ENCODE results near the gene ZNF879.

ZNF879 gene

GRCh38 chr5:178981381-178981780, 42.2 kb upstream of the ZNF879 start:
- ChIA-PET POLR2A (no interaction called here), CTCF (no interaction called here)
- Histone ChIP-seq H3K36me3 (ENCODE audit: control insufficient read depth in 2 of 2, insufficient read depth in 1 of 2, low read length in 2 of 2) (no peaks in the 10 kb centered on the region), H3K27ac (ENCODE audit: extremely low read depth, low read depth, low read length) (no peak overlapping the region), H3K4me1 (ENCODE audit: control insufficient read depth, insufficient read depth, low read length) (no peaks in the 10 kb centered on the region), H3K9me3 (ENCODE audit: control insufficient read depth, insufficient read depth, low read depth, low read length) (no peaks in the 10 kb centered on the region), H3K4me3 (ENCODE audit: low read depth, low read length) (no peak overlapping the region)
- TF ChIP-seq ZNF629 (tag by site-specific recombination; IDR thresholded peaks at IDR 0.05) (no peak), ZNF792 (tag by site-specific recombination; IDR thresholded peaks at IDR 0.05) (no peak), ZBTB49 (tag by site-specific recombination; IDR thresholded peaks at IDR 0.05; ENCODE audit: low read depth) (no peak), ZBTB26 (tag by site-specific recombination; optimal IDR thresholded peaks at IDR 0.05) (no peak), ZNF48 (tag by site-specific recombination; IDR thresholded peaks at IDR 0.05) (no peak), ZNF558 (tag by site-specific recombination; IDR thresholded peaks at IDR 0.05) (no peak), ZNF513 (tag by site-specific recombination; IDR thresholded peaks at IDR 0.05) (no peak), ZNF223 (tag by site-specific recombination; IDR thresholded peaks at IDR 0.05) (no peak), ZNF707 (tag by site-specific recombination; IDR thresholded peaks at IDR 0.05) (no peak), PRDM6 (tag by site-specific recombination; IDR thresholded peaks at IDR 0.05) (no peak)
- TF ChIP-seq, protein P1, sequence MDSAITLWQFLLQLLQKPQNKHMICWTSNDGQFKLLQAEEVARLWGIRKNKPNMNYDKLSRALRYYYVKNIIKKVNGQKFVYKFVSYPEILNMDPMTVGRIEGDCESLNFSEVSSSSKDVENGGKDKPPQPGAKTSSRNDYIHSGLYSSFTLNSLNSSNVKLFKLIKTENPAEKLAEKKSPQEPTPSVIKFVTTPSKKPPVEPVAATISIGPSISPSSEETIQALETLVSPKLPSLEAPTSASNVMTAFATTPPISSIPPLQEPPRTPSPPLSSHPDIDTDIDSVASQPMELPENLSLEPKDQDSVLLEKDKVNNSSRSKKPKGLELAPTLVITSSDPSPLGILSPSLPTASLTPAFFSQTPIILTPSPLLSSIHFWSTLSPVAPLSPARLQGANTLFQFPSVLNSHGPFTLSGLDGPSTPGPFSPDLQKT (IDR thresholded peaks at IDR 0.05; ENCODE audit: borderline replicate concordance, low read depth, low read length) = no peak

DNA sequence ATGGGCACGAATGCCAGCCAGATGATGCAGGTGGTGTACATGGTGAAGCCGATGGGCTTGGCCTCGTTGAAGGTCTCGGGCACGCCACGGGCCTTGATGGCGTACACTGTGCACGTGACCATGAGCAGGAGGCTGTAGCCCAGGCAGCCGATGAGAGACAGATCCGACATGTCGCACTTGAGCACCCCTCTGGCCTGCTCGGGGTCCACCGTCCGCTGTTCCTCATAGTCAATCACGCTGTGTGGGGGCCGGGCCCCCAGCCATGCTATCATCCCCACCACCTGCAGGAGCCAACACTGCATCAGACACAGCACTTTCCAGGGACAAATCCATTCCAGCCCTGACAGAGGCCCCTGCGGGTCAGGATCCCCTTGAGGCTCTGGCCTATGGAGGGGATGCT, 40.7 kb upstream of the ZNF879 start:
- Histone ChIP-seq H3K27ac (ENCODE audit: extremely low read depth, low read depth, low read length) (no peak overlapping the region), H3K36me3 (ENCODE audit: control insufficient read depth in 2 of 2, insufficient read depth in 1 of 2, low read length in 2 of 2) (no peaks in the 10 kb centered on the region), H3K4me3 (ENCODE audit: low read depth, low read length) (no peak overlapping the region), H3K9me3 (ENCODE audit: control insufficient read depth, insufficient read depth, low read depth, low read length) (no peaks in the 10 kb centered on the region), H3K4me1 (ENCODE audit: control insufficient read depth, insufficient read depth, low read length) (no peaks in the 10 kb centered on the region)
- POLR2A ChIA-PET = no interaction called here
- CTCF ChIA-PET = interaction anchor here (0.7 kb wide), 1 partner anchor 41 kb away, joined by 3 read pairs; no protein-coding TSS in a partner anchor
- TF ChIP-seq ZBTB10 (tag by site-specific recombination; IDR thresholded peaks at IDR 0.05) = no peak
- TF ChIP-seq REPIN1 (tag by site-specific recombination; IDR thresholded peaks at IDR 0.05; ENCODE audit: low read depth) = no peak
- TF ChIP-seq OSR2 (tag by site-specific recombination; IDR thresholded peaks at IDR 0.05) = no peak
- TF ChIP-seq, protein P2, sequence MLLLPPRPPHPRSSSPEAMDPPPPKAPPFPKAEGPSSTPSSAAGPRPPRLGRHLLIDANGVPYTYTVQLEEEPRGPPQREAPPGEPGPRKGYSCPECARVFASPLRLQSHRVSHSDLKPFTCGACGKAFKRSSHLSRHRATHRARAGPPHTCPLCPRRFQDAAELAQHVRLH (tag by site-specific recombination; IDR thresholded peaks at IDR 0.05) = no peak
- TF ChIP-seq ZBTB8A (tag by site-specific recombination; IDR thresholded peaks at IDR 0.05) = no peak
- TF ChIP-seq, protein P3, sequence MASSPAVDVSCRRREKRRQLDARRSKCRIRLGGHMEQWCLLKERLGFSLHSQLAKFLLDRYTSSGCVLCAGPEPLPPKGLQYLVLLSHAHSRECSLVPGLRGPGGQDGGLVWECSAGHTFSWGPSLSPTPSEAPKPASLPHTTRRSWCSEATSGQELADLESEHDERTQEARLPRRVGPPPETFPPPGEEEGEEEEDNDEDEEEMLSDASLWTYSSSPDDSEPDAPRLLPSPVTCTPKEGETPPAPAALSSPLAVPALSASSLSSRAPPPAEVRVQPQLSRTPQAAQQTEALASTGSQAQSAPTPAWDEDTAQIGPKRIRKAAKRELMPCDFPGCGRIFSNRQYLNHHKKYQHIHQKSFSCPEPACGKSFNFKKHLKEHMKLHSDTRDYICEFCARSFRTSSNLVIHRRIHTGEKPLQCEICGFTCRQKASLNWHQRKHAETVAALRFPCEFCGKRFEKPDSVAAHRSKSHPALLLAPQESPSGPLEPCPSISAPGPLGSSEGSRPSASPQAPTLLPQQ (tag by site-specific recombination; IDR thresholded peaks at IDR 0.05) = no peak
- no peak for TF ChIP-seq ZNF571 (tag by site-specific recombination; IDR thresholded peaks at IDR 0.05)
- no peak for TF ChIP-seq ZNF623 (tag by site-specific recombination; IDR thresholded peaks at IDR 0.05)
- TF ChIP-seq YY1 (tag by site-specific recombination; IDR thresholded peaks at IDR 0.05) = no peak
- no peak for TF ChIP-seq ZNF214 (tag by site-specific recombination; IDR thresholded peaks at IDR 0.05; ENCODE audit: borderline replicate concordance)
- TF ChIP-seq ZNF433 (tag by site-specific recombination; IDR thresholded peaks at IDR 0.05; ENCODE audit: low read depth) = no peak

Data from HEK293 (cell line).